GM18498 (cell line): Measurements from ENCODE around the gene SHANK3.
"Not testable (repeated sequence)": the region's sequence is repeated elsewhere in the genome, so short reads cannot be mapped to it uniquely, and the experiment has no call there.

Experiments
- ATAC-seq: cut with Tn5 transposase; IDR thresholded peaks from one replicate; pipeline ENCODE4 v1.9.1; 2021; ENCODE audit warnings: mild to moderate bottlenecking, moderate library complexity; ENCODE audit not compliant: unreplicated experiment

The SHANK3 gene

GRCh38 chr22:50643821-50644101 is 28.9 kb upstream of the SHANK3 start:
- not testable (repeated sequence) for ATAC-seq

GRCh38 chr22:50653256-50653655 is 19.4 kb upstream of the SHANK3 start:
- no peak for ATAC-seq

GRCh38 chr22:50654664-50655063 is 18.0 kb upstream of the SHANK3 start:
- not testable (repeated sequence) for ATAC-seq

- no peak for ATAC-seq
Measured at GRCh38 chr22:50656122-50657070, 16.2 kb upstream of the SHANK3 start.

- ATAC-seq, result no peak
Measured at GRCh38 chr22:50657925-50658324, 14.7 kb upstream of the SHANK3 start.

DNA sequence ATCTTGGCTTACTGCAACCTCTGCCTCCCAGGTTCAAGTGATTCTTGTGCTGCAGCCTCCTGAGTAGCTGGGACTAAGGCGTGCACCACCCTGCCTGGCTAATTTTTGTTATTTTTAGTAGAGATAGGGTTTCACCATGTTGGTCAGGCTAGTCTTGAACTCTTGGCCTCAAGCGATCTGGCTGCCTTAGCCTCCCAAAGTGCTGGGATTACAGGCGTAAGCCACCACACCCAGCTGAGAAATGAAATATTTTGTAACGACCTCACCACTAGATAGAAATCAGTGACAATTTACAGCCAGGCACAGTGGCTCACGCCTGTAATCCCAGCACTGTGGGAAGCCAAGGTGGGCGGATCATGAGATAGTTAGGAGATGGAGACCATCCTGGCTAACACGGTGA is 12.9 kb upstream of the SHANK3 start:
- not testable (repeated sequence) for ATAC-seq

DNA sequence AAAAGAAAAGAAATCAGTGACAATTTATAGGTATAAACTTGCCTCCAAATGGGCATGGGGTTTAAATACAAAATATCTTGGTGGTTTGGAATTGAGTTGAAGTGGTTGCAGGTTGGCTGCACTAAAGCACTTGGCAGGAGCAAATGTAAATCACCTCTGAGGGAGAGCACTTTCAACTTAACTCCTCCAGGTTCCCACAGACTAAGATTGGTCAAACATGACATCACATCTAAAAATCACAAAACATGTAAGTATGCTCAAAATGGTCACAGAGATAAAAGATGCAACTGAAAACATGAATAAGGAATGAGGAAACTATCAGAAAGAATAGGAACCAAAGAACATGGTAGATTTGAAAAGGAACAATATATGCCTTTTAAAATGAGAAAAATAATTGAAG is 12.3 kb upstream of the SHANK3 start:
- ATAC-seq, result no peak

- no peak for ATAC-seq
Measured at GRCh38 chr22:50665212-50665611, 7.4 kb upstream of the SHANK3 start.

DNA sequence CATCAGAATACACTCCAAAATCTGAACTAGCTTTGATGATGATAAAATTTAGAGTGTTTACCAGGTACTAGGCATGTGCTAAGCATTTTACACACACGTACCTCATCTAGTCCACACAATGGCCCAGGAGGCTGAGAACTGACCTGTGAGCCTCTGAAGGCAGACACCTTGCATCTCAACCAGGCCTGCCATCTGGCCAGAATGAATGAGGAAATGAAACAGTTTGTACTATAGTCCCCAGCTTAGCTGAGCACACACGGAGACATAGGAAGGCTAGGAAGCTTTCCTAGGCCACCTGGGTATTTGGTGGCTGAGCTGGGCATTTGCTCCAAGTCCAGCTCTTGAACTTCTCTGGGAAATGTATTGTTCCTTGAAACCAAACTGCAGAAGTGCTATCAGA is 6.9 kb upstream of the SHANK3 start:
- ATAC-seq, result no peak

DNA sequence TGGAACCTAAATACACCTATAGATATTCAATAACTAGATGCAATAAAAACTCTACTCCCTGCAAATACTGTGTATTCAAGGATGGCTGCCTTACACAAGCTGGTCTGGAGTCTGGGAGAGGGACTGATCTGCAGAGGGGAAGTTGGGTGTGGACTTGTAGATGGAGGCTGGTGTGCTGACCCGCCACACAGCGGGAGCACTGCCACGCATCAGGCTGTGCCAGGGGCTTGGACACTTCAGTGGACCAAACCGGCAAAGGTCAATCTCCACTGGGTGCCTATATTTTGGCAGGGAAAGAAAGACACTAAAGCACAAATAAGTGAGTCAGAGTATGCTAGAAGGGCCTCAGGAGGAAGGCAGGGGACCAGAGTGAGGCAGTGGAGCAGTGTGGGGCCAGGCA is 2.1 kb upstream of the SHANK3 start:
- ATAC-seq, result no peak

DNA sequence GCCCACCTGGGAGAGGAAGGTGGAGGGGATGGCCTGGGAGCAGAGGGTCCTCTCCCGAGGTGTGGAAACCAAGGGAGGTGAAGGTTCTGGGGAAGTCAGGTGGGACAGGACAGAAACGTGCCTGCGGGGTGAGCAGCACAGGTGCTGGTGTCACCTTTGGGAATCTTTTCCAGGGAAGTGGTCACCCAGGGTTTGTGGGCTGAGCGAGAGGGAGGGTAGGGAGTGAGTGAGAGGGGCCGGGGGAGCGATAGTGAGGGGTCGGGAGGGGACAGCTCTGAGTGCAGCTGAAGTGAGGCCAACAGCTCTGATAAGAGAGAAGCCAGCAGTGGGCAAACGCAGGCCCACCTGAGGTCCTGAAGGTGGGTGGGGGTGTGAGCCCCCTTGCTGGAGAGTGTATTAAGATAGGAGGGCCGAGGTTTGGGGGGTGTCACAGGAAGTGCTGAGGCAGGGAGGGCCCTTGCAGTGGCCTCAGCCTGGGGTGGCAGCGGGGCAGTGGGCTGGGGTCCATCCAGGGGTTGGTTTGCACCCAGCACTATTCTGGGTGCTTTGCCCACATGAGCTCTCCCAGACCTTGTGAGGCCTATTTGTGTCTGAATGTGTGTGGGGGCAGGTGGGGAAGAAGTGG is 1.6 kb upstream of the SHANK3 start:
- no peak for ATAC-seq

GRCh38 chr22:50671641-50672040 is 982 bp upstream of the SHANK3 start:
- no peak for ATAC-seq

DNA sequence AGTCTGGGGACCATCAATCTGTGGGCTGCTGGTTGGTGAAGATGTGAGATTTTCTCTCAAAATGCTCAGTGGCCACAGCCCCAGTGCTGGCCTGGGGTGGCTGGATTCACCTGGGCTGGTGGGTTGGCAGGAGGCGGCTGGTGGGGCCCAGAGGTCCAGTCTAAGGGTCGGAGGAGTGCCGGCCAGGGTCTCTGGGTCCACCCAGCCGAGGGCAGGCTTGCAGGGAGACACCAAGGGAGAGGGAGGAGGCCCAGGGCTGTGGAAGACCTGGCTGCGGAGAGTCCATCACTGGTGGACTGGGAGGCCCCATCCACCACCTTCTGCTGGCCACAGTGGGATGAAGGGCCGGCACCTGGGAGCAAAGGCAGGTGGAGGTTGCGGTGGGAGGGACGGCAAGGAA is 582 bp upstream of the SHANK3 start:
- ATAC-seq, result no peak

DNA sequence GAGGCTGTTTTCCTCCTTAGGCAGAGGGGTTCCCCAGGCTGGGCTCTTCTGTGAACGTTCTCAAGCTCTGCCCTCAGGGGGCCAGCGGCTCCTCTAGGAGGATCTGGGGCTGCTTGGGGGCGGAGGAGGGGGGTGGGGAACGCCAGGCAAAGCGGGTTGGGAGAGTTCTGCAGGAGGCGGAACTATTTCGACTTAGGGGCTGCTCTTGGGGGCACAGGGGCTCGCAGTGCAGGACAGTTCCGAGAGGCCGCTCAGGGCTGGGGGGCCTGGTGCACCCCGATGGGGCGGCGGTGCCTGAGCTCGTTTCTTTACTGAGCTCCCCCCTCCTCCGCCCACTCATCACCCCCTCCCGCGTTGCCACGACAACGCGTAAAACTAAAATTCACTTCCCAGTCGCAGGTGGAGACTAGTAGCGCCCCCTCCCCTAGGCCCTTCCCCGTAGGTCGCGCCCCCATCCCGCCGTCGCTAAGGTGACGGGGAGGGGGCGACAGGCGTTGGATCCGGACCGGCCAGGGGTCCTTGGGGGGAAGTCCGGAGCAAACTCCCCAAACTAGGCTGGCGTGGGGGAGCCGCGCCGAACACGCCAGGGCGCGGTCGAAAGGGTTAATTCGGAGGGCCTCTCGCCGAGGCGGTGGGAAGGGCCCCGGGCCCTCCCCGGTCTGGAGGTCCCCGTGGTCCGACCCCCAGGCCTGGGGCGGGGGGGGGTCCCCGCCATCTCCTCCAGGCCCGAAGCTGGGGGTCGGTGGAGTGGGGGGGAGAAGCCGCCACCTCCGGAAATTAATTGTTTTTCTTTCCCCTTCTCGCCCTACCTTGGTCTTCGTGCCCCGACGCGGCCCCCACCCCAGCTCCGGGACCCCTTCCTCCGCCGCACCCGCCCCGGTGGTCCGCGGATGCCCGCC is 857 bp downstream of the SHANK3 start:
- ATAC-seq, result no peak

GRCh38 chr22:50674130-50674500 is 1.5 kb downstream of the SHANK3 start:
- ATAC-seq, result no peak

DNA sequence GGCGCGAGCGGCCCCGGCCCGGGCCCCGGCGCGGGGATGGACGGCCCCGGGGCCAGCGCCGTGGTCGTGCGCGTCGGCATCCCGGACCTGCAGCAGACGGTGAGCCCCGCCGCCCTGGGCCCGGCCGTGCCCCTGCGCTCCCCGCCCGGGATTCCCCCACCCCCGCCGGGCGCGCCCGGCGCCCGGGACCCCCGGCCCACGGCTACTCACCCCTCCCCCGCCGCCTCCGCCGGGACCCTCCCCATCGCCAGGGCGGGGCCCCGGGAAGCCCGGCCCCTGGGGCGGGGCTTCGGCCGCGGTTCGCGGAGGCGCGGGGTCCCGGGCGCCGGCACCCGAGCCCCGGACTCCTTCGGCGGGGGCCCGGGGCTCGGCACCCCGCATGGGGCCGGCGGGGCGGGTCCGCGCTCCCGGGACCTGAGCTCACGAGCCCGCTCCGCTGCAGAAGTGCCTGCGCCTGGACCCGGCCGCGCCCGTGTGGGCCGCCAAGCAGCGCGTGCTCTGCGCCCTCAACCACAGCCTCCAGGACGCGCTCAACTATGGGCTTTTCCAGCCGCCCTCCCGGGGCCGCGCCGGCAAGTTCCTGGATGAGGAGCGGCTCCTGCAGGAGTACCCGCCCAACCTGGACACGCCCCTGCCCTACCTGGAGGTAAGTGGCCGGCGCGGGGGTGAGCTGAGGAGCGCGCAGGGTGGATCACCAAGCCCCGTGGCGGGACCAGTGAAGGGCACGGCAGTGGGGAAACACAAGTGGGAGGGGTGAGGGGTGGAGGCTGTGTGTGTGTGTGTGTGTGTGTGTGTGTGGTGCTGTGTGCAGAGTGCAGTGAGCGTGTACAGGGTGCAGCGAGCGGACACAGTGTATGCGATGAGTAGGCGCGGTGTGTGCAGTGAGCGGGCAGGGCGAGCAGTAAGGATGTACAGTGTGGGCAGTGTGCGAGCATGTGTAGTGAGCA is 2.3 kb downstream of the SHANK3 start:
- ATAC-seq, result no peak

DNA sequence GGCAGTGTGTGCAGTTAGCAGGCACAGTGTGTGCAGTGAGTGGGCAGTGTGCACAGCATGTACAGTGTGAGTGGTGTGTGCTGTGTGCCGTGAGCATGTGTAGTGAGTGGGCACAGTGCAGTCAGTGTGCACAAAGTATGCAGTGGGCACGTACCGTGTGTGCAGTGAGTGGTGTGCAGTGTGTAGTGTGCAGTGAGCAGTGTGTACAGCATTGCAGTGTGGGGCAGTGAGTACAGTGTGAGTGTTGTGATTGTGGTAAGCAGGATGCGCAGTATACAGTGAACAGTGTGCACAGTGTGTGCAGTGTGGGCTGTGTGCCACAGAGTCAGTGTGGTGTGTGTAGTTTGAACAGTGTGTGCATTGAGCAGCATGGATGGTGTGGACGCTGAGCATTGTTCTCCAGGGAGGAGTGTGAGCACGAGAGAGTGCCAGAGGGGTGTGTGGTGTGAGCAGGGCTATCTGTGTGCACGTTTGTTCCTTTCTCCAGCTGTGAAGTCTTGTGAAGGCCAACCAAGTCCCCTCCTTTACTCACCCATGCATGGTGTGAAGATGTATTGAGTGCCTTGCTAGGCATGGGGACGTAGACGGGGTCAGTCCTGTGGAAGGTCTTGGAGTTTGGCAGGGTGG is 3.0 kb downstream of the SHANK3 start:
- ATAC-seq, result no peak

DNA sequence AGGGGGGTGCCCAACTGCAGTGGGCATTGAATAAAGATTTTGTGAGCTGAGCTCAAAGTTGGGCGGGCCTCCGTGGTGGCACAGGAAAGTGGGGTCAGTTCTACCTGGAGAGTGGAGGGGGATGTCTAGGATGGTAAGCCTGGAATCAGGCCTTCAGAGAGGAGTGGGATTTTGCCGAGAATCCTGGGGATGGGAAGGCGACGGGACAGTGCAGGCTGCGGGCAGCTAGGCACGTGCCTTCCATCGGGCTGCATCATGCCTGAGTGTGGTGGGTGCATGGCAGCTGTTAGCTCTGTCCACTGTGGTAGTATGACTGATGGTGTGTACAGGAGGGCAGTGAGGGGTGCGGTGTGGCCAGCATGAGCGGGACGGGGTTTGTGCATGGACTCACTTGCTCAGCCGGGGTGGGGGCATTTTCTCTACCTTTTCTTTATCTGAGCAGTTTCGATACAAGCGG is 3.6 kb downstream of the SHANK3 start:
- ATAC-seq, result no peak

DNA sequence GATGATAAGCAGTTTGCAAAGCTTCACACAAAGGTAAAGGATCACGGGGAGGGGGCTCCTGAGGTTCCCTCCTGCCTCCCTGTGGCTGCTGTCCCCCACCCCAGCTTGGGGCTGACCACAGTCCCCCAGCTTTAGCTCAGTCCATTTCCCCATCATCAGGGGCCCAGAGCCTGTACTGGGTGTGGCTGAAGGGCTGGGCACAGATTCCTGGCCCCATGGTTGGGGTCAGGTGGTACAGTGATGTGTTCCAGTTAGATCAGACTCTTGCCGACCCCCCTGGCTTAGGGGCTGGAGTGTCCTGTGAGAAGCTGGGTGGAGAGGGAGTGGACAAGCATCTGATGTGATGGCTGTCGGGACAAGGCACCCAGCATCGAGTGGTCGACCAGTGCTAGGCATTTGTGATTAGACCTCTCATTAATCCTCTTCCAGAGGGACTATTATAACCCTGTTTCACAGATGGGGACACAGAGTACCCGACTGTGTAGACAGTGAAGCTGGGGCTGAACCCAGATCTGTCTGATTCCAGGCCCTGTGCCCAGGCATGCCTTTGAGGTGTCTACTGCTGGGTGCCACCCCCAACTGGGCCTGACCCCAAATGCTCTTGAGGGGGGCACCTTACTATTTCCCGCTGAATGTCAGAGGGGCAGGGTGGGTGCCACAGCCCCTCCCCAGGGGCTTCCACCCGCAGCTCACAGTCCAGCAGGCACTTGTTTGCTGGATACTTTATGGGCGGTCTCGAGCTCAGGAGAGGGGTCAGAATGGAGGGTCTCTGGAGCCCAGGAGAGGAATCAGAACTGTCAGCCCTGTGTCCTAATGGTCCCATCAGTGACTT is 4.3 kb downstream of the SHANK3 start:
- no peak for ATAC-seq
